Measurements from ENCODE around the gene MED27.

DNA sequence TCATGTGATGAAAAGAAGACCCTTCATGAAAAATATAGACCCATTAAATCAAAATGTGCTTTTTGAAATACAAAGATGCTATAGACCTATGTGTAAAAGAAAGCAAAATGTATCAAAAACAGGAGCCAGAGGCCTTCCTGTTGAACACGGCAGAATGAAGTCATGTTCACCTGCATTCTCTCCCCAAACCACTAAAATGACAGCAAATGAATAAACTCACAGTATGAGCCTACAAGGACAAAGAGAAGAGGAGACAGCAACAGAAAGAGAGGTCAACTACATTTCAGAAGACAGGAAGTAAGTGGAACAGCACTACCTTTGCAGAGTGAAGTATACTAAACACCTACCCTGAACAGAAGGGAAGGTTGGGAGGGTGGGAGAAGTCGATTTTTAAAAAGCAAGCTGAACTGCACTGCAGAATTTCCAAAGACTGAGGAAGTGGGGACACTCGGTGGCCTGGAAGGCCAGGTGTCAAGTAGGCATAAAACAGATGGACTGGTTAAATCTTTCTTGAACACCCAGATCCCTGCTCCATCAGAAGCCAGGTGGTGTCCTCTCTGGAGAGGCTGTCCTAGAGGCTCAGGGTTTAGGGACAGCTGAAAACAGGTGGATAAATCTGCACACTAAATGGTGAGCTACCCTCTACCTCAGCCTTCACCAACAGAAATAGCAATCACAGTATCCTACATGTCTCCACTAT is 48.9 kb downstream of the MED27 start:
- TF ChIP-seq, protein P1, sequence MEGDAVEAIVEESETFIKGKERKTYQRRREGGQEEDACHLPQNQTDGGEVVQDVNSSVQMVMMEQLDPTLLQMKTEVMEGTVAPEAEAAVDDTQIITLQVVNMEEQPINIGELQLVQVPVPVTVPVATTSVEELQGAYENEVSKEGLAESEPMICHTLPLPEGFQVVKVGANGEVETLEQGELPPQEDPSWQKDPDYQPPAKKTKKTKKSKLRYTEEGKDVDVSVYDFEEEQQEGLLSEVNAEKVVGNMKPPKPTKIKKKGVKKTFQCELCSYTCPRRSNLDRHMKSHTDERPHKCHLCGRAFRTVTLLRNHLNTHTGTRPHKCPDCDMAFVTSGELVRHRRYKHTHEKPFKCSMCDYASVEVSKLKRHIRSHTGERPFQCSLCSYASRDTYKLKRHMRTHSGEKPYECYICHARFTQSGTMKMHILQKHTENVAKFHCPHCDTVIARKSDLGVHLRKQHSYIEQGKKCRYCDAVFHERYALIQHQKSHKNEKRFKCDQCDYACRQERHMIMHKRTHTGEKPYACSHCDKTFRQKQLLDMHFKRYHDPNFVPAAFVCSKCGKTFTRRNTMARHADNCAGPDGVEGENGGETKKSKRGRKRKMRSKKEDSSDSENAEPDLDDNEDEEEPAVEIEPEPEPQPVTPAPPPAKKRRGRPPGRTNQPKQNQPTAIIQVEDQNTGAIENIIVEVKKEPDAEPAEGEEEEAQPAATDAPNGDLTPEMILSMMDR (conservative IDR thresholded peaks at IDR 0.05; ENCODE audit: low read depth, low read length), result no peak
- no peak for TF ChIP-seq SMC3 (IDR thresholded peaks at IDR 0.05; ENCODE audit: low read depth, low read length)
- no peak for TF ChIP-seq MAFK (IDR thresholded peaks at IDR 0.05; ENCODE audit: low read depth, low read length)
- TF ChIP-seq POLR2A (IDR thresholded peaks at IDR 0.05; ENCODE audit: low read depth, low read length), result no peak
- TF ChIP-seq CHD1 (IDR thresholded peaks at IDR 0.05; ENCODE audit: low read depth, low read length), result no peak
